GM19238 (cell line): ENCODE data around the gene CCDC120.
A peak's percentile ranks its signal among the peaks of the same experiment; 100 is the strongest.

ENCODE experiments used
- DNase-seq: peaks from one replicate; pipeline ENCODE4 v3.0.0; 2011; ENCODE audit warnings: low spot score; ENCODE audit not compliant: insufficient read length

CCDC120 gene

DNA sequence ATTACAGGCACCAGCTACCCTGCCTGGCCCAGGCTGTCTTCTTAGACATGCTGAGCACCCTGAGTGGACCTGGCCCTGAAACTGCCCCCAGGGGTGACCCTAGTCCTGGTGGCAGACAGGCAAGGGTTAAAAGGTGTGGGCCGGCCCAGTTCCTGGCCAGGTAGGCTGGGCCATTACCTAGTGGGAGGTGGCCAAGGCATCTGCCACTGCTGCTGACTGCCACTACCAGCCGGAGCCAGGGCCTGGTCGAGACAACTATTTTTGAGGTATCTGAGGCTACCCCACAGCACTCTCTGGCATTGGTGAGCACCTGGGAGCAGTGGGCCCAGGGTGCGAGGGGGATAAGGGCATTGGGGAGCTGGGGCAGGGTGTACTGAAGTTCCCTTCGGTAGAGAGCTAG is at the start of gene CCDC120:
TSS of gene CCDC120 (plus strand) at position 206 of the 400 bp plus-strand sequence. CDS start 3,043 bp downstream, outside the sequence.
- DNase-seq: no peak

DNA sequence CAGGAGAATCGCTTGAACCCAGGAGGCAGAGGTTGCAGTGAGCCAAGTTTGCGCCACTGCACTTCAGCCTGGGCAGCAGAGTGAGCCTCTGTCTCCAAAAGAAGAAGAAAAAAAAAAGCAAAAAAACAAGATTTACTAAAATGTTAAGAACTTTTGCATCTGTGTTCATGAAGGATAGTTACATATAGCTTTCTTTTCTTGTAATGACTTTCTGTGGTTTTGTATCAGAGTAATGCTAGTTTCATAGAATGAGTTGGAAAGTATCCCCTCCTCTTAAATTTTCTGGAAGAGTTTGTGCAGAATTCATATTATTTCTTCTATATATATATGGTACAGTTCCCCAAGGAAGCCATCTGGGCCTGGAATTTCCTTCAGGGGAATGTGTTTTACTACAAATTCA is 39.7 kb upstream of the CCDC120 start:
- DNase-seq: no peak

- no peak for DNase-seq
Observed at GRCh38 chrX:49019599-49020249, 39.1 kb upstream of the CCDC120 start.

- DNase-seq: no peak
Observed at GRCh38 chrX:49029876-49030275, 28.9 kb upstream of the CCDC120 start.

DNA sequence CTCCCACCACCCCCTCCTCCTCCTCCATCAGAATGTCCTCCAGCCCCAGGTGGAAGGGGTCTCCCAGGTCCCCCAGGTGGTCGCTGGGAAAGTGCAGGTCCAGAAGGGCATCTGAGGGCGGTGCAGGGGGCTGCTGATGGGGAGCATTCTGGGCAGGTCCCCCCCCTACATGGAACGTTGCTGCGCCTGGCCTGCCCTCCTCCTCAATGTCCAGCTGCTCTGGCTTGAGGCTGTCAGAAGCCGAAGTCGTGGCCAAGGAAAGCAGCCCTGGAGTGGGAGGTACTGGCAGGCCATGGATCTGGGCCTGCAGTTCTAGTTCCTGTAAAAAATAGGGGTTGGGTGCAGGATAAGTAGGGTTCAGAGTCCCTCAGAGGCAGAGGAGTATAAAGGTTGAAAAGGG is 28.5 kb upstream of the CCDC120 start:
- DNase-seq: no peak

- DNase-seq: no peak
Observed at GRCh38 chrX:49037883-49038475, 20.8 kb upstream of the CCDC120 start.

GRCh38 chrX:49039598-49040375 is 19.0 kb upstream of the CCDC120 start:
- DNase-seq: no peak

- DNase-seq: no peak
Observed at GRCh38 chrX:49040376-49040955, 18.3 kb upstream of the CCDC120 start.

- DNase-seq: no peak
Observed at GRCh38 chrX:49041744-49042580, 16.8 kb upstream of the CCDC120 start.

DNA sequence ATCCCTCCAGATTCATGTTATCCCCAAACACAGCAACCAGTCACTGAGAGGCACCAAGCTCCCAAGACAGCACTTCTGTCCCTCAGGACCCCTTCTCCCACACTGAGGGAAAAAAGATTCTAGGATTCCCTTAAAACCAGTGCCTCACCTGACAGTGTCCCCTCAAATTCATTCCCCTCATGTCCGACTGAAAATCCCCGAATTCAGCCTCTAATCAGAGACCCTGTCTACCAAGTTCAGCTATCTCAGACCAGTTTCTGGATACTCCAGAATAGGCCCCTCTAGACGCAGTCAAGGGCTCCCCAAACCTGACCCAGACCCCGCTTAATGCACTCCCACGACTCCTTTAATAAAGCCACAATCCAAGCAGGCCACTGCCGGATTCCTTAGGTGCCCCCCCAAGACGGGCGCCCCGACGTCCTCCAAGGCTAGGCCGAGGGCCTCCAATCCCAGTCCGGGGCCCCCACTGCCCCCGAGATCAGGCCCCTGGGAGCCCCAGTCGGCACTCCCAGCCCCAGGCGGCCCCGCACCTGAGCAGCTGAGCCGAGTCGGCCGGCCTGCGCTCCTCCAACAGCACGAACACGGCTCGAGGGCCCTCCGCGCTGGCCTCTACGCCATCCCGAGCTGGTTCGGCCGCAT is 16.1 kb upstream of the CCDC120 start:
- no peak for DNase-seq

- peak; percentile 80 for DNase-seq
Observed at GRCh38 chrX:49043220-49043986, 15.4 kb upstream of the CCDC120 start, which contains the start of gene TFE3. TFE3 (minus strand) TSS chrX:49043357; CDS start chrX:49043226, 131 bp downstream.

DNA sequence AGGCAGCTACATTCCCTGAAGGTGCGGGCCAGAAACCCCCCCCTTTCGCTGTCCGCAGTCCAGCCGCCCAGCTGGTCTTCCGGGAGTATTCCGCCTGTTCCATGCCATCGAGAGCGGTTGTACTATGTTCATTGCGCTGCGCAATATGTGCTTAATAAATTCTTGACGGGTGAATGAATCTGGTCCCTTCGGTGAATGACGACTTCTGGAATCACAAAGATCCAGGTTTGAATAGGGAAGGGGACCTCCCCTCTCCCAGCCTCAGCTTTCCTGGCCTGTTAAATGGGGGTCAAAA is 14.9 kb upstream of the CCDC120 start:
- DNase-seq: no peak

GRCh38 chrX:49053223-49054072 is 5.4 kb upstream of the CCDC120 start:
- peak; percentile 50 for DNase-seq

DNA sequence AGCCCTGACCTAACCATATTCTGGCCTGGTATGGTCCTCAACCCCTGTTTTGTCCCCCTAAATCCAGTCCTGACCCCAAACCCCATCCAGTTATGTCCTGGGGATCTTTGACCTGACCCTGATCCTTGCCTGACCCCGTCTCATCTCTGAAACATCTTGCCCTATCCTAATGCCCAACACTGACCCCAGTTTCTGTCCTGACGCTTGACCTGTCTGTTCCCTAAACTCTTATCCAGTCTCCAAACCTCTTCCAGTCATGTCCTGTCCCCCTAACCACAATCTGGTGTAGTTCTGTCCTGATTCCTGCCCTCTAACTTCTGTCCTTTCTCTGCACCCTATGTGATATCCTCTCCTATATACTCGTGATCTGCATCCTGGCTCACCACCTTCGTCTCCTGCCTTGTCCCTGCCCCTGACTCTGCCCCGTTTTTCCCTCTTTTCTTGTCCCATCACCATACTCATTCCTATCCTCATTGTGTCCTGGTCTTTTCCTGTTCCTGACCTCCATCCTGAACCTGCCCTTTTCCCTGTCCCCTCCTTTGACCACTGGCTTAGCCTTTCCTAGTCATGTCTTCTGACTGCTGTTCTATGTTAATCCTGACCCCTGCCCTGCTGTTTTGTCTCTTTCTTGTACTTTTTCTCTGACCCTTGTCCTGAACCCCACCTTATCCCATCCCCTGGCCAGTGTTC is 4.6 kb upstream of the CCDC120 start:
- no peak for DNase-seq

- DNase-seq: no peak
Observed at GRCh38 chrX:49059201-49059600, 402 bp downstream of the CCDC120 start.

GRCh38 chrX:49059681-49060085 is 884 bp downstream of the CCDC120 start:
- no peak for DNase-seq

DNA sequence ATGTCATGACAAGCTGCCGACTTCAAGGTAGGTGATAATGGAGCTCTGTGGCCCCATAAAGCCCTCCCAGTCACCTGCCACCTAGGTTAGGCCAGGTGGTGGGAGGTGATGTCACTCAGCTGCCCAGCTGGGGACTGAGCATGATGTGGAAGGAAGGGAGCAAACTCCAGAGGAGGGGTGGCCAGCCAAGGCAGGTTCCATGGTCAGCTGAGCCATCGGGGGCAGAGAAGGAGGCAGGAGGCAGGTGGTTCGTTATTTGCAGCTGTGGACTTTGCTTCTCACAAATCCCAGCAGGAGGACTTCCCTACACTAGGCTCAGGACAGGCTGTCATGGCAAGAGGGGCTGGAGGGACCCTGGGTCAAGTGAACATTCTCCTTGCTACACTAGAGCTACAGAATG is 2.1 kb downstream of the CCDC120 start:
- DNase-seq: no peak

DNA sequence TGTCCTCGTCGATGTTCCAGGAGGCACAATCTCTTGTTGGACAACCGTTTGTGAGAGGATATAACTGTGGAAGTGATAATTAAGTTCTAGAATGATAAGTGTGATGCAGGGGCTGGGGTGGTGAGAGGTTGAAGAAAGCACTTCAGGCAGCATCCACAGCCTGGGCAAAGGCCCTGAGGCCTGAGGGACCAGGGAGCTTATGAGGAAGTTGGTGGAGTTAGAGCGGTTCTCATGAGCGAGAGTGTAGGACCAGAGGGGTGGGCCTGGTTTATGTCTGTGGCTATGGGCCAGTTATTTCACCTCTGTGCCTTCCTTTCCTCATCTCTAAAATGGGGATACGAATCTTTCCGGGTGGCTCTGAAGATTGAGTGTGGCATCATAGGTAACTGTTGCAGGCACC is 2.7 kb downstream of the CCDC120 start:
- DNase-seq: no peak

DNA sequence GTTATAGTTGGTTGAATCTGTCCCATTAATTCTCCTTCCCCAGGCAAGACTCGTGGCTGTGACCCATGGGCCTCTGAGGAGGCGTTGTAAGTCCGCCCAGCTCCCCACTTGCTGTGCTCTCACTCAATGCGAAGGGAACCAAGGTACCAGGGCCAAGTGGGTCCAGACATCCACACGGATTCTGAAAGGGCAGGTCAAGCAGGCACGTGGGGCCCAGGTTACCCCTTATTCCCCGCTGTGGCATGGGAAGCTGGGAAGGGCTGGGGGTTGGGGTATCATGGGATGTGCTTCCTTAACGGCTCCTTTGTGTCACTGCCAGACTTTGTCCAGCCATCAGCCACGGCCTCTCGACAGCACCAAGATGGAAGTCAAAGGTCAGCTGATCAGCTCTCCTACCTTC is 3.1 kb downstream of the CCDC120 start:
- no peak for DNase-seq
